Gastroesophageal sphincter (tissue), 3 donors: ENCODE results near the gene P2RY13.

Source experiments
- POLR2A ChIP-seq, 2 donors: fragments of 450-650 bp; IDR thresholded peaks; one replicate each; pipeline ENCODE4 v1.6.1; 2017; ENCODE audit warnings: antibody characterized with exemption in 2 of 2, mild to moderate bottlenecking in 2 of 2, moderate library complexity in 1 of 2
- TF ChIP-seq, protein P1 (sequence below), 4 experiments: fragments of 200-600 bp in 2 of 4; fragments of 450-650 bp in 2 of 4; sonication (generic) in 1 of 4; IDR thresholded peaks; one replicate each; pipeline ENCODE4 v1.5.1; 2017 to 2019; ENCODE audit warnings: antibody characterized with exemption in 4 of 4, mild to moderate bottlenecking in 2 of 4, moderate library complexity in 2 of 4

DNA sequence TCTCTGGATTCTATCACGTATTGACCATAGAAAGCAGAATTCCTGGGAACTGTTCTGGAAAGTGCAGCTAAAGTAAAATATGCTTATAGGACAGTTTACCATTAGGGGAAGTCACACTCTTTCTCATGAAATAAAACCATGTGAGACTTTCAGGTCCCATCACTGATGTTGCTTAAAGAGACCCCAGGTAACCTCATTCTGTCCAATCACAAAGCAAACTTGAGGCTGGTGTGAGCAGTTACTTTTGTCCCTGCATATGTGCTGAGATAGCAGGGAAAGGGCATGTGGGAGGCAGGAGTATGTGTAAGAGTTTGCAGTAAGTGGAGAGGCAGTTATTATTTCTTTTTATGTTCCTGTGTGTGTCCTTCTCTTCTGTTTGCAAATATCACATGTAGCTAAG is 28.8 kb downstream of the P2RY13 start:
- TF ChIP-seq POLR2A (IDR thresholded peaks at IDR 0.05), result no peak
- TF ChIP-seq, protein P1, sequence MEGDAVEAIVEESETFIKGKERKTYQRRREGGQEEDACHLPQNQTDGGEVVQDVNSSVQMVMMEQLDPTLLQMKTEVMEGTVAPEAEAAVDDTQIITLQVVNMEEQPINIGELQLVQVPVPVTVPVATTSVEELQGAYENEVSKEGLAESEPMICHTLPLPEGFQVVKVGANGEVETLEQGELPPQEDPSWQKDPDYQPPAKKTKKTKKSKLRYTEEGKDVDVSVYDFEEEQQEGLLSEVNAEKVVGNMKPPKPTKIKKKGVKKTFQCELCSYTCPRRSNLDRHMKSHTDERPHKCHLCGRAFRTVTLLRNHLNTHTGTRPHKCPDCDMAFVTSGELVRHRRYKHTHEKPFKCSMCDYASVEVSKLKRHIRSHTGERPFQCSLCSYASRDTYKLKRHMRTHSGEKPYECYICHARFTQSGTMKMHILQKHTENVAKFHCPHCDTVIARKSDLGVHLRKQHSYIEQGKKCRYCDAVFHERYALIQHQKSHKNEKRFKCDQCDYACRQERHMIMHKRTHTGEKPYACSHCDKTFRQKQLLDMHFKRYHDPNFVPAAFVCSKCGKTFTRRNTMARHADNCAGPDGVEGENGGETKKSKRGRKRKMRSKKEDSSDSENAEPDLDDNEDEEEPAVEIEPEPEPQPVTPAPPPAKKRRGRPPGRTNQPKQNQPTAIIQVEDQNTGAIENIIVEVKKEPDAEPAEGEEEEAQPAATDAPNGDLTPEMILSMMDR (IDR thresholded peaks at IDR 0.05), result no peak
